NCI-H2196 (cell line): Measurements from ENCODE around the gene SC5D.

ENCODE experiments used
- DNase-seq: peaks from one replicate; lab custom pipeline; 2025; ENCODE audit not compliant: unreplicated experiment; lab: John Stamatoyannopoulos, UW

Gene SC5D

GRCh38 chr11:121352251-121352891 is 59.8 kb downstream of the SC5D start:
- peak; percentile 35 for DNase-seq

GRCh38 chr11:121354192-121354591 is 61.6 kb downstream of the SC5D start:
- DNase-seq = no peak

GRCh38 chr11:121356357-121356756 is 63.8 kb downstream of the SC5D start:
- DNase-seq = no peak
